ENCODE measurements around the gene LMBRD2. TPM values are rescaled to one million over a fixed set of nuclear protein-coding genes. Genes with fewer than 3 reads are reported as not detected.

LMBRD2 gene
- total RNA-seq, 2 donors from 2014 or later: 12.7 to 17.5 TPM

- no peak overlapping the region for H3K9ac ChIP-seq (ENCODE audit: low read depth in 2 of 2, low read length in 2 of 2)
- H3K4me1 ChIP-seq: no peaks in the 10 kb centered on the region
- intact Hi-C loops (cut with DNase I): loop anchor here (10.0 kb wide), 1 partner anchor 127 kb away; the partner anchor contains the start of gene RANBP3L
- peak; percentile 45 for TF ChIP-seq CTCF (IDR thresholded peaks at IDR 0.05)
- no peak for DNase-seq
- no peaks in the 10 kb centered on the region for H3K36me3 ChIP-seq
- no peak overlapping the region for H3K4me3 ChIP-seq
- no peaks in the 10 kb centered on the region for H3K27me3 ChIP-seq
- H3K9me3 ChIP-seq: no peaks in the 10 kb centered on the region
- H3K27ac ChIP-seq: no peak overlapping the region
Observed at GRCh38 chr5:36177715-36178523, 26.2 kb upstream of the LMBRD2 start.

- H3K27me3 ChIP-seq: no peaks in the 10 kb centered on the region
- no peak overlapping the region for H3K27ac ChIP-seq
- DNase-seq: no peak
- intact Hi-C loops (cut with DNase I): loop anchor here (10.0 kb wide), 1 partner anchor 128 kb away; the partner anchor contains the start of gene RANBP3L
- no peaks in the 10 kb centered on the region for H3K9me3 ChIP-seq
- H3K36me3 ChIP-seq: no peaks in the 10 kb centered on the region
- TF ChIP-seq CTCF (IDR thresholded peaks at IDR 0.05): no peak
- no peak overlapping the region for H3K9ac ChIP-seq (ENCODE audit: low read depth in 2 of 2, low read length in 2 of 2)
- no peak overlapping the region for H3K4me3 ChIP-seq
- H3K4me1 ChIP-seq: no peaks in the 10 kb centered on the region
Observed at GRCh38 chr5:36177154-36177553, 25.5 kb upstream of the LMBRD2 start.

- peaks cover 5% of the 10 kb centered on the region for H3K36me3 ChIP-seq
- no peak overlapping the region for H3K27ac ChIP-seq
- no peak overlapping the region for H3K9ac ChIP-seq (ENCODE audit: low read depth in 2 of 2, low read length in 2 of 2)
- H3K4me1 ChIP-seq: no peaks in the 10 kb centered on the region
- no peaks in the 10 kb centered on the region for H3K27me3 ChIP-seq
- no peak overlapping the region for H3K4me3 ChIP-seq
- no peak for TF ChIP-seq CTCF (IDR thresholded peaks at IDR 0.05)
- intact Hi-C loops (cut with DNase I): loop anchor here (10.0 kb wide), 1 partner anchor 130 kb away; the partner anchor contains the start of gene RANBP3L
- no peaks in the 10 kb centered on the region for H3K9me3 ChIP-seq
- no peak for DNase-seq
Observed at GRCh38 chr5:36175043-36175442, 23.4 kb upstream of the LMBRD2 start.

GRCh38 chr5:36174119-36174518 lies 22.4 kb upstream of the LMBRD2 start:
- TF ChIP-seq CTCF (IDR thresholded peaks at IDR 0.05): no peak
- intact Hi-C loops (cut with DNase I): loop anchor here (10.0 kb wide), 1 partner anchor 131 kb away; the partner anchor contains the start of gene RANBP3L
- Histone ChIP-seq H3K4me1 (no peaks in the 10 kb centered on the region), H3K9ac (ENCODE audit: low read depth in 2 of 2, low read length in 2 of 2) (no peak overlapping the region), H3K27me3 (no peaks in the 10 kb centered on the region), H3K36me3 (peaks cover 5% of the 10 kb centered on the region), H3K9me3 (no peaks in the 10 kb centered on the region), H3K27ac (no peak overlapping the region), H3K4me3 (no peak overlapping the region)
- DNase-seq: no peak

GRCh38 chr5:36173426-36173825 lies 21.7 kb upstream of the LMBRD2 start:
- Histone ChIP-seq H3K9ac (ENCODE audit: low read depth in 2 of 2, low read length in 2 of 2) (no peak overlapping the region), H3K36me3 (peaks cover 5% of the 10 kb centered on the region), H3K27ac (no peak overlapping the region), H3K9me3 (no peaks in the 10 kb centered on the region), H3K27me3 (no peaks in the 10 kb centered on the region), H3K4me1 (no peaks in the 10 kb centered on the region), H3K4me3 (no peak overlapping the region)
- DNase-seq: no peak
- intact Hi-C loops (cut with DNase I): loop anchor here (10.0 kb wide), 1 partner anchor 131 kb away; the partner anchor contains the start of gene RANBP3L
- no peak for TF ChIP-seq CTCF (IDR thresholded peaks at IDR 0.05)
